ENCODE results near the gene BHLHA15. TPM values are rescaled to one million over a fixed set of nuclear protein-coding genes. Genes with fewer than 3 reads are reported as not detected.

Gene BHLHA15
- polyA plus RNA-seq, 1 donor (not counting 4 experiments of a cell fraction or from before 2014, with no cell fraction given), result not detected

- Histone ChIP-seq H3K9me1 (ENCODE audit: control insufficient read depth, extremely low read depth, insufficient read depth, low read length) (no peaks in the 10 kb centered on the region), H2AFZ (ENCODE audit: control insufficient read depth, low read length) (no peak overlapping the region), H3K4me1 (ENCODE audit: control insufficient read depth, extremely low read depth, insufficient read depth, low read length) (peaks cover 6% of the 10 kb centered on the region), H3K4me3 (ENCODE audit: control insufficient read depth in 2 of 3, extremely low read depth in 1 of 3, insufficient read depth in 2 of 3, low read depth in 1 of 3, low read length in 3 of 3) (no peak overlapping the region), H3K9ac (ENCODE audit: control insufficient read depth, extremely low read depth, insufficient read depth, low read length) (no peak overlapping the region), H3K27me3 (ENCODE audit: control insufficient read depth, extremely low read depth, insufficient read depth, low read length) (no peaks in the 10 kb centered on the region), H3K4me2 (ENCODE audit: control insufficient read depth, extremely low read depth, insufficient read depth, low read depth, low read length) (no peak overlapping the region), H3K79me2 (ENCODE audit: control insufficient read depth, insufficient read depth, low read length) (no peaks in the 10 kb centered on the region), H4K20me1 (ENCODE audit: control insufficient read depth, extremely low read depth, insufficient read depth, low read length) (peaks cover 4% of the 10 kb centered on the region), H3K27ac (ENCODE audit: control insufficient read depth, insufficient read depth, low read length) (no peak overlapping the region), H3K9me3 (ENCODE audit: control insufficient read depth, low read depth, low read length) (no peaks in the 10 kb centered on the region), H3K36me3 (ENCODE audit: control insufficient read depth in 2 of 2, extremely low read depth in 1 of 2, insufficient read depth in 2 of 2, low read length in 2 of 2) (peaks cover 0 to 14% of the 10 kb centered on the region in 2 experiments)
- DNase-seq (ENCODE audit: low read depth, low spot score) (no peak), FAIRE-seq (no peak)
- no peak for TF ChIP-seq CTCF (optimal IDR thresholded peaks at IDR 0.05 in 1 of 3, IDR thresholded peaks at IDR 0.05 in 1 of 3, conservative IDR thresholded peaks at IDR 0.05 in 1 of 3; ENCODE audit: extremely low read depth in 1 of 3, insufficient read depth in 2 of 3, low read length in 3 of 3)
- TF ChIP-seq EZH2 (IDR thresholded peaks at IDR 0.05; ENCODE audit: low read length), result no peak
- dilution Hi-C loops (cut with MboI; ENCODE audit: extremely low pct_ligation_motif_present, low sequenced_read_pairs), result no loop called here
These were observed 4.5 kb upstream of the BHLHA15 start for GRCh38 chr7:98206451-98207330.

- Histone ChIP-seq H4K20me1 (ENCODE audit: control insufficient read depth, extremely low read depth, insufficient read depth, low read length) (no peaks in the 10 kb centered on the region), H3K4me2 (ENCODE audit: control insufficient read depth, extremely low read depth, insufficient read depth, low read depth, low read length) (no peak overlapping the region), H3K36me3 (ENCODE audit: control insufficient read depth in 2 of 2, extremely low read depth in 1 of 2, insufficient read depth in 2 of 2, low read length in 2 of 2) (peaks cover 0 to 11% of the 10 kb centered on the region in 2 experiments), H3K9me3 (ENCODE audit: control insufficient read depth, low read depth, low read length) (no peaks in the 10 kb centered on the region), H3K9ac (ENCODE audit: control insufficient read depth, extremely low read depth, insufficient read depth, low read length) (no peak overlapping the region), H3K27ac (ENCODE audit: control insufficient read depth, insufficient read depth, low read length) (no peak overlapping the region), H3K4me3 (ENCODE audit: control insufficient read depth in 2 of 3, extremely low read depth in 1 of 3, insufficient read depth in 2 of 3, low read depth in 1 of 3, low read length in 3 of 3) (no peak overlapping the region), H3K27me3 (ENCODE audit: control insufficient read depth, extremely low read depth, insufficient read depth, low read length) (no peaks in the 10 kb centered on the region), H3K79me2 (ENCODE audit: control insufficient read depth, insufficient read depth, low read length) (no peaks in the 10 kb centered on the region), H3K9me1 (ENCODE audit: control insufficient read depth, extremely low read depth, insufficient read depth, low read length) (no peaks in the 10 kb centered on the region), H2AFZ (ENCODE audit: control insufficient read depth, low read length) (no peak overlapping the region), H3K4me1 (ENCODE audit: control insufficient read depth, extremely low read depth, insufficient read depth, low read length) (no peaks in the 10 kb centered on the region)
- no peak for TF ChIP-seq EZH2 (IDR thresholded peaks at IDR 0.05; ENCODE audit: low read length)
- TF ChIP-seq CTCF (optimal IDR thresholded peaks at IDR 0.05 in 1 of 3, IDR thresholded peaks at IDR 0.05 in 1 of 3, conservative IDR thresholded peaks at IDR 0.05 in 1 of 3; ENCODE audit: extremely low read depth in 1 of 3, insufficient read depth in 2 of 3, low read length in 3 of 3), result no peak
- DNase-seq (ENCODE audit: low read depth, low spot score) (no peak), FAIRE-seq (no peak)
- dilution Hi-C loops (cut with MboI; ENCODE audit: extremely low pct_ligation_motif_present, low sequenced_read_pairs), result no loop called here
These were observed 1.9 kb upstream of the BHLHA15 start for GRCh38 chr7:98209166-98209920.
